Measurements from ENCODE around the gene ENAH.

The ENAH gene

GRCh38 chr1:225603538-225604354 is 49.2 kb downstream of the ENAH start:
- DNase-seq (ENCODE audit: low spot score) = no peak

- DNase-seq (ENCODE audit: low spot score) = no peak
Observed at GRCh38 chr1:225602590-225603206, 50.2 kb downstream of the ENAH start.

GRCh38 chr1:225601902-225602589 is 50.9 kb downstream of the ENAH start:
- DNase-seq (ENCODE audit: low spot score) = no peak

GRCh38 chr1:225598847-225599246 is 54.1 kb downstream of the ENAH start:
- DNase-seq (ENCODE audit: low spot score) = no peak

- no peak for DNase-seq (ENCODE audit: low spot score)
Observed at GRCh38 chr1:225597926-225598575, 54.9 kb downstream of the ENAH start.

GRCh38 chr1:225596736-225597135 is 56.2 kb downstream of the ENAH start:
- no peak for DNase-seq (ENCODE audit: low spot score)

GRCh38 chr1:225595974-225596551 is 56.9 kb downstream of the ENAH start:
- no peak for DNase-seq (ENCODE audit: low spot score)

- DNase-seq (ENCODE audit: low spot score) = no peak
Observed at GRCh38 chr1:225595452-225595851, 57.5 kb downstream of the ENAH start.

GRCh38 chr1:225593414-225593813 is 59.5 kb downstream of the ENAH start:
- no peak for DNase-seq (ENCODE audit: low spot score)

- no peak for DNase-seq (ENCODE audit: low spot score)
Observed at GRCh38 chr1:225592362-225593025, 60.4 kb downstream of the ENAH start.

- no peak for DNase-seq (ENCODE audit: low spot score)
Observed at GRCh38 chr1:225587310-225587709, 65.6 kb downstream of the ENAH start.

- DNase-seq (ENCODE audit: low spot score) = no peak
Observed at GRCh38 chr1:225581186-225581585, 71.7 kb downstream of the ENAH start.

GRCh38 chr1:225580238-225581099 is 72.5 kb downstream of the ENAH start:
- no peak for DNase-seq (ENCODE audit: low spot score)

GRCh38 chr1:225578251-225578977 is 74.5 kb downstream of the ENAH start:
- DNase-seq (ENCODE audit: low spot score) = no peak

GRCh38 chr1:225577241-225577640 is 75.7 kb downstream of the ENAH start:
- no peak for DNase-seq (ENCODE audit: low spot score)

- DNase-seq (ENCODE audit: low spot score) = no peak
Observed at GRCh38 chr1:225573216-225573615, 79.7 kb downstream of the ENAH start.

GRCh38 chr1:225572422-225572821 is 80.5 kb downstream of the ENAH start:
- DNase-seq (ENCODE audit: low spot score) = no peak

GRCh38 chr1:225567789-225568188 is 85.1 kb downstream of the ENAH start:
- no peak for DNase-seq (ENCODE audit: low spot score)

GRCh38 chr1:225565847-225566246 is 87.1 kb downstream of the ENAH start:
- DNase-seq (ENCODE audit: low spot score) = no peak

- no peak for DNase-seq (ENCODE audit: low spot score)
Observed at GRCh38 chr1:225561675-225562074, 91.2 kb downstream of the ENAH start.

All from germinal center (tissue), 1 donor.